BE2C (cell line): ENCODE results near the gene STAT5B.

Experiments
- DNase-seq: peaks from one replicate; pipeline ENCODE4 v3.0.0-alpha.2; 2020
- H3K27me3 ChIP-seq: fragments of 250-450 bp; sonication (Bioruptor Pico); 2 replicates; pipeline ENCODE4 v1.5.1; 2020; ENCODE audit warnings: mild to moderate bottlenecking
- H3K36me3 ChIP-seq: fragments of 250-450 bp; sonication (Bioruptor Pico); 2 replicates; pipeline ENCODE4 v1.5.1; 2020; ENCODE audit warnings: mild to moderate bottlenecking
- H3K4me1 ChIP-seq: fragments of 250-450 bp; sonication (Bioruptor Pico); 2 replicates; pipeline ENCODE4 v1.5.1; 2020
- H3K4me3 ChIP-seq: 2 replicates; pipeline ENCODE4 v1.5.1; 2011; ENCODE audit warnings: low read depth, low read length
- H3K9me3 ChIP-seq: fragments of 250-450 bp; sonication (Bioruptor Pico); 2 replicates; pipeline ENCODE4 v1.5.1; 2020
- TF ChIP-seq, protein P1 (sequence below): IDR thresholded peaks from 2 replicates; pipeline ENCODE4 v1.5.1; 2012; ENCODE audit warnings: mild to moderate bottlenecking, low read depth, low read length

The STAT5B gene

GRCh38 chr17:42284024-42284369 lies 7.8 kb upstream of the STAT5B start:
- Histone ChIP-seq H3K27me3 (peaks cover 6% of the 10 kb centered on the region; the same call in 1 of the 2 replicates), H3K4me1 (no peaks in the 10 kb centered on the region), H3K4me3 (no peak overlapping the region), H3K36me3 (no peaks in the 10 kb centered on the region), H3K9me3 (no peaks in the 10 kb centered on the region)
- TF ChIP-seq, protein P1, sequence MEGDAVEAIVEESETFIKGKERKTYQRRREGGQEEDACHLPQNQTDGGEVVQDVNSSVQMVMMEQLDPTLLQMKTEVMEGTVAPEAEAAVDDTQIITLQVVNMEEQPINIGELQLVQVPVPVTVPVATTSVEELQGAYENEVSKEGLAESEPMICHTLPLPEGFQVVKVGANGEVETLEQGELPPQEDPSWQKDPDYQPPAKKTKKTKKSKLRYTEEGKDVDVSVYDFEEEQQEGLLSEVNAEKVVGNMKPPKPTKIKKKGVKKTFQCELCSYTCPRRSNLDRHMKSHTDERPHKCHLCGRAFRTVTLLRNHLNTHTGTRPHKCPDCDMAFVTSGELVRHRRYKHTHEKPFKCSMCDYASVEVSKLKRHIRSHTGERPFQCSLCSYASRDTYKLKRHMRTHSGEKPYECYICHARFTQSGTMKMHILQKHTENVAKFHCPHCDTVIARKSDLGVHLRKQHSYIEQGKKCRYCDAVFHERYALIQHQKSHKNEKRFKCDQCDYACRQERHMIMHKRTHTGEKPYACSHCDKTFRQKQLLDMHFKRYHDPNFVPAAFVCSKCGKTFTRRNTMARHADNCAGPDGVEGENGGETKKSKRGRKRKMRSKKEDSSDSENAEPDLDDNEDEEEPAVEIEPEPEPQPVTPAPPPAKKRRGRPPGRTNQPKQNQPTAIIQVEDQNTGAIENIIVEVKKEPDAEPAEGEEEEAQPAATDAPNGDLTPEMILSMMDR: no peak
- DNase-seq: no peak

GRCh38 chr17:42283241-42284023 lies 7.2 kb upstream of the STAT5B start:
- Histone ChIP-seq H3K9me3 (no peaks in the 10 kb centered on the region), H3K27me3 (peaks cover 6% of the 10 kb centered on the region; the same call in 1 of the 2 replicates), H3K4me1 (no peaks in the 10 kb centered on the region), H3K4me3 (no peak overlapping the region), H3K36me3 (no peaks in the 10 kb centered on the region)
- TF ChIP-seq, protein P1: no peak
- no peak for DNase-seq

GRCh38 chr17:42282478-42283080 lies 6.4 kb upstream of the STAT5B start:
- H3K9me3 ChIP-seq: no peaks in the 10 kb centered on the region
- DNase-seq: no peak
- TF ChIP-seq, protein P1: no peak
- H3K27me3 ChIP-seq: no peaks in the 10 kb centered on the region
- no peak overlapping the region for H3K4me3 ChIP-seq
- H3K4me1 ChIP-seq: no peaks in the 10 kb centered on the region
- H3K36me3 ChIP-seq: no peaks in the 10 kb centered on the region

GRCh38 chr17:42281571-42282096 lies 5.4 kb upstream of the STAT5B start:
- Histone ChIP-seq H3K4me3 (no peak overlapping the region), H3K36me3 (no peaks in the 10 kb centered on the region), H3K9me3 (no peaks in the 10 kb centered on the region), H3K27me3 (no peaks in the 10 kb centered on the region), H3K4me1 (peaks cover 3% of the 10 kb centered on the region; the same call in 1 of the 2 replicates)
- TF ChIP-seq, protein P1: no peak
- DNase-seq: no peak

DNA sequence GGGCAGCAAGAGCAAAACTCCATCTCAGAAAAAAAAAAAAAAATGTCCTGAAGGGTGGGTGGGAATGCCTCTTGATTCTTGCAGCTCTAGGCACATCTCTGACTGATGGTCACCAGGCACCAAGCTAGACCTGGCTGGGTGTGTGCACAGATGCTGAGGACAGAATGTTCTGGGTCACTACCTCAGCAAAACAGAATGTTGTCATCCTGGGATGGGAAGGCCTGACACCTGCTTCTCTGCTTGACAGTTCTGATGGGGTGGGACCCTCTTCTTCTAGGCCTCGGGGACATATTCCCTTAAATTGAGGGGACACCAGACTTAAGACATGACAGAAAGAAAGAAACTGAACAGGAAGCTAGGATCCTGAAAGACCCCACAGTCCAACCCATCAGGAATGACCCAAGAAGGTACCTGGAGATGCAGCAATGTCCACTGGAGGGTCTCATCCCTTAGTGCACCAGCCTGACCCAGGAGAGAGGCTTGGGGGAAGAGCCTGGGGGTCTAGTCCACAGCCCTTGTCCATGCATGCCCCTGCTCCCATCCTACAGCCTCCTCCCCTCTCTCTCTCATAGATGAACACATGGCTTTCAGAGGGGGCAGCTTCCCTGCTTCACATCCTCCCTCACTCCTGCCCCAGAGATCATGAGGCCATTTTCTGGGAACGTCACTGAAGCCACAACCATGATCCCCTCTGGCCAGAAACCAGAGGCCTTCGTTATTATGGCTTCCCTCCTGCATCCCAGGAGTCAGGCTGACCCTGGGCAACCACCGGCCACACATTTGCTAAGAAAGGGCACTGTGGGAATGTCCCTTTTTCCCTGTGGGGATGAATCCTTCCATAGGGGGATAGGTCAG lies 3.8 kb upstream of the STAT5B start:
- TF ChIP-seq, protein P1: no peak
- H3K36me3 ChIP-seq: no peaks in the 10 kb centered on the region
- no peaks in the 10 kb centered on the region for H3K9me3 ChIP-seq
- no peak overlapping the region for H3K4me3 ChIP-seq
- DNase-seq: no peak
- peaks cover 3% of the 10 kb centered on the region; the same call in 1 of the 2 replicates for H3K4me1 ChIP-seq
- no peaks in the 10 kb centered on the region for H3K27me3 ChIP-seq
